Stimulated activated CD8-positive, alpha-beta memory T cell treated with anti-CD3 and anti-CD28 coated beads, Interleukin-15, amount 100 ng/mL, for 1 hour (primary cell): ENCODE results near the gene AKAP8L.
A peak's percentile ranks its signal among the peaks of the same experiment; 100 is the strongest.

ENCODE experiments used
- DNase-seq: peaks from one replicate; pipeline ENCODE4 v3.0.0-alpha.2; 2020; ENCODE audit warnings: low read depth

The AKAP8L gene, protein sequence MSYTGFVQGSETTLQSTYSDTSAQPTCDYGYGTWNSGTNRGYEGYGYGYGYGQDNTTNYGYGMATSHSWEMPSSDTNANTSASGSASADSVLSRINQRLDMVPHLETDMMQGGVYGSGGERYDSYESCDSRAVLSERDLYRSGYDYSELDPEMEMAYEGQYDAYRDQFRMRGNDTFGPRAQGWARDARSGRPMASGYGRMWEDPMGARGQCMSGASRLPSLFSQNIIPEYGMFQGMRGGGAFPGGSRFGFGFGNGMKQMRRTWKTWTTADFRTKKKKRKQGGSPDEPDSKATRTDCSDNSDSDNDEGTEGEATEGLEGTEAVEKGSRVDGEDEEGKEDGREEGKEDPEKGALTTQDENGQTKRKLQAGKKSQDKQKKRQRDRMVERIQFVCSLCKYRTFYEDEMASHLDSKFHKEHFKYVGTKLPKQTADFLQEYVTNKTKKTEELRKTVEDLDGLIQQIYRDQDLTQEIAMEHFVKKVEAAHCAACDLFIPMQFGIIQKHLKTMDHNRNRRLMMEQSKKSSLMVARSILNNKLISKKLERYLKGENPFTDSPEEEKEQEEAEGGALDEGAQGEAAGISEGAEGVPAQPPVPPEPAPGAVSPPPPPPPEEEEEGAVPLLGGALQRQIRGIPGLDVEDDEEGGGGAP

DNA sequence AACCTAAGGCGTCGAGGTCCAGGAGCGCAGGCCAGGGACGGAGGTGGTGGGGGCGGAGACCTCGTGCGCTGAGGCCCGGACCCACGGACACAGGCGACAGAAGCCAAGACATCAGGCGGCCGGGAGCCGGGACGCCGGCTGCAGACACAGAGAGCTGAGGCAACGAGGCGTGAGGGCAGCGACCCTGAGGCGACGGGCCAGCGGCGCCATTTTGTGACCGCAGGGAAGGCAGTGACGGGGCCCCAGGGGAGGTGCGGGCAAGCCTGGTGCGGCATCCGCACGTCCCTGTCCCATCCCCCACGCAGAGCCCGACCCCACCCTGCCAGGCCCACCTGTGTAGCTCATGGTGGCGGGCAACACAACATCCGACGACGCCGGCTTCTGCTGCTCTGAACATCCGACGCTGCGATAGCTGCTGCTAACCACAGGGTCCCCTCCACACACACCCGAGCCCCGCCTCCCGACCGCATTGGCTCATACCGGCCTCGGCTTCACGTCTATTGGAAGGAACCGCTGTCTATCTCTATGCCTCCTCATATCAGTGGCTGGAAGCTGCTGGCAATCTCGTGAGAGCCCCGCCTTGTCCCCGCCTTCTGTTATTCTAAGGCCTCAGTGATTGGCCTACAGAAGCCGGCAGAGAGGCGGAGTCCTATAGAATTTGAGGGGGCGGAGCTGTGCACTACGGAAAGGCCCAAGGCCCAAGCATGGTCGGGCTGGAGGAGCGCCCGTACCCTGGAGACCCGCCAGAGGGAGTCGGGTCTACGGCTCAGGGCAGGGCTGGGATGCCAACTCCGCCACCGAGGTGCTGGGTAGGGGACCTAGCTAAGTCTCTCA, at the start of gene AKAP8L:
AKAP8L (minus strand) TSS at position 410 of the 834 bp plus-strand sequence; CDS start at position 345, 65 bp downstream.
- peak; percentile 96 for DNase-seq

- no peak for DNase-seq
These were observed 49.0 kb upstream of the AKAP8L start for GRCh38 chr19:15467734-15468214.

- no peak for DNase-seq
These were observed 48.3 kb upstream of the AKAP8L start for GRCh38 chr19:15466851-15467733.

DNA sequence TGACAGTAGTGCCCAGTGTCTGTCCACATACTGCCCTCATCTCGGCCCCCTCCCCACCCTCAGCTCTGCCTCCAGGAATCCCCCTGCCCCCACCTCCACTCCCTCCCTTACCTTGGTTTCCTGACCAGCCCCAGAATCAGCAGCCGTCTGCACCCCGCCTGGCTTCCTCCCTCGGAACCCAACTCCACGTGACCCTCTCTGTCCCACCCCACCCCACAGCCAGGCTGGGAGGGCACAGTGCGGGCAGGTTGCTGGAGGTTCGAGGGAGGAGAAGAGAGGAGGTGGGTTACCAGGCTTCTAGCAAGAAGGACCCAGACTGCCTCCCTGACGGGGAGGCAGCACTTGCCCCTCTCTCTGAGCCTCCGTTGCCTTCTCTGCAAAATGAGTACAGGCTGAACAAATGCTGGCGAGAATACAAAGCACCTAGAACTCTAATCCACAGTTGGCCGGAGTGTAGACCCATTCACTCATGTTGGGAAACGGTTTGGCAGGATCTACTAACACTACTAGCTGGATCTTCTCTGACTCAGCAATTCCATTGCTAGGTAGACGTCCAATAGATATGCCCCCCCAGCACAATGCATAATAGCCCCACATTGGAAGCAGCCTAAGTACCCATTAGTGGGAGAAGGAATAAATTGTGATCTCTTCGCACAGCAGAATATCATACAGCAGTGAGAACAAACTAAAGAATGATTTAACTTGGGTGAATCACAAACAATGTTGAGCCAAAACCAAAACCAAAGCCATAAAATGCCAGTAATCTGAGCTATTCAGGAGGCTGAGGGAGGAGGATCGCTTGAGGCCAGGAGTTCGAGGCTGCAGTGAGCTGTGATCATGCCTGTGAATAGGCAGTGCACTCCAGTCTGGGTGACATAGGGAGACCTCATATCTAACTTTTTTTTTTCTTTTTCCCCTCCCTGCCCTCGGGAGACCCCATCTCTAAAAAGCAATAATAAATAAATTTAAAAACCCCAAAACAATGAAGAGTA, 45.9 kb upstream of the AKAP8L start, which contains the start of gene RASAL3:
RASAL3 (minus strand) TSS at position 151 of the 992 bp plus-strand sequence. CDS start 186 bp downstream, outside the sequence.
- DNase-seq: peak; percentile 49

- DNase-seq: peak; percentile 53
These were observed 45.1 kb upstream of the AKAP8L start for GRCh38 chr19:15463861-15464371.

- DNase-seq: no peak
These were observed 42.9 kb upstream of the AKAP8L start for GRCh38 chr19:15461694-15462093.

DNA sequence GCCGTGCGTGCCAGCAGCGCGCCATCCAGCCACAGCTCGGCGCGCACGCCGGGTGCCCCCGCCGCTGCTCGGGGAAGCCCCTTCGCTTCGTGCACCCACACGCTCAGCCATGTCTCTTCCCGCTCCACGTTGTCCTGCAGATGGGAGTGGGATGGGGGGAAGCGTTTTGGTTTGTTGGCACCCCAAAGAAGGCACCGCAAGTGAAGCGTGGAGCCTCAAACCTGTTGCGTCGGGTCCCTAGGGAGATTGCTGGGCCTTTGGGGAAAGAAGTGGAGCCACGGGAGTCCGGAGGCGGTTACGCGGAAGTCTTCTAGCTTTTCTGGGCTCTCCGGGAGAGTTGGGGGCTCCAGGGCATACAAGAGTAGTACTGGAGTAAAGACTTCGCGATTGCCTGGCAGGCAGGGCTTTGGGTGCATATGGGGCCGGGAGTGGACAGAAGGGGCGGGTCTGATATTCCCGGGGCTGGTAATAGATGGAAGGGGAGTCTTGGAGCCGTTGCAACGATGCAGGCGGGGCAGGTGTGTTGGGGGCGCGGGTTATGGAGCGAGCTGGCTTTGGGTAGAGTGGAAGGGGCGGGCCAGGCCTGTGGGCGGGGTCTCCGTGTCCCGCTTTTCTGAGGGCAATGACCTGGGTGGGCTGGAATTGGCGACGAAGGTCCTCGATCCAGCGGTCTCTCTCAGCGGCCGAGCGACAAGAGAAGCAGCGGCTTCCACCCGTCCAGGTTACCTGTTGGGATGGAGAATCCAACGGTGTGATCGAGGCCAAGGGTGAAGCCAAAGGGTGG, 39.1 kb upstream of the AKAP8L start:
- DNase-seq: no peak

DNA sequence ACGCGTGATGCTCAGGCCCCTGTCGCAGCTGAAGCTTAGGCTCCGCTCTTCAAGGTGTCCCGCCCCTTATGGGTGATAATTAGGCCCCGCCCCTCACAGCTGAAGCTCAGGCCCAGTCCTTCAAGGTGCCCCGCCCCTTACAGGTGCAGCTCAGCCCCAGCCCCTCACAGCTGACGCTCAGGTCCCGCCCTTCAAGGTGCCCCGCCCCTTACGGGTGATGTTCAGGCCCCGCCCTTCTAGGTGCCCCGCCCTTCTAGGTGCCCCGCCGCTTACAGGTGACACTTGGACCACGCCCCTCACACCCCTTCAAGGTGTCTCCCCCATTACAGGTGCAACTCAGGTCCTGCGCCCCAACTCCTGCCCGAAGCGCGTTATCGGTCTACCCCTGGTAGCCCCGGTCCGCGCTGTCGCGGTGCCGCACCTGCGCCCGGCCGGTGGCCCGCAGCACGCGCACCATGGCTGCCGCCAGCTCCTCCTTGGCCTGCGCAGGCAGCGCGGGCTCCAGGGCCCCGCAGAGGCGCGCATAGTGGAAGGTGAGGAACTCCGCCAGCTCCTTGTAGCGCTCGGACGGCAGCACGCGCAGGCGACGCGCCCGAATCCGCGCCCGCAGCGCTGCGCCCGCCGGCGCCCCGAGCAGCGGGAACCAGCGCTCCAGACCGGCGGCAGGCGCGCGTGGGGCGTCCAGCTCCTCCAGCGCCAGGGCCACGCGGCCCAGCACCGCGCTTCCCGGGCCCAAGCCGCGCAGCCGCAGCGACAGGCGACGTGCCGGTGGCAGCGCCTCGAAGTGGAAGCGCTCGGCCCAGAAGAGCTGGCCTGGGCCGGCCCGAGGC, 38.3 kb upstream of the AKAP8L start:
- no peak for DNase-seq

DNA sequence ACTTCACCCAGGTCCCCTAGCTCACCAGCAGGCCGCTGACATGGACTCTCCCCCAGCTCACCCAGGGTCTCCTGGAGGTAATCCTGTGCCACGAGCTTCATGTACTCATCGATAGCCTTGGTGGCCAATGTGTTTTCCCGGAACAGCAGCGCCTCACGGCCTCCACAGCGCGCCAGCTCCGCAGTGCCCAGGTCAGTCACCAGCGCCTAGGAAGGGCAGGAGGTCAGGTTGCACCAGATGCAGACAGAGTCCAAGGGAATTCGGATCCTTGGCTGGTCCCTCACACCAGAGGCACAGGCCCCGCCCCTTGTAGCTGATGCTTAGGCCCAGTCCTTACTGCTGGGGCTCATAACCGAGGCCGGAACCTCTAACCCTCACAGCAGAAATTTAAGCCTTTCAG, 37.7 kb upstream of the AKAP8L start:
- DNase-seq: no peak

GRCh38 chr19:15455996-15456395, 37.2 kb upstream of the AKAP8L start:
- no peak for DNase-seq

DNA sequence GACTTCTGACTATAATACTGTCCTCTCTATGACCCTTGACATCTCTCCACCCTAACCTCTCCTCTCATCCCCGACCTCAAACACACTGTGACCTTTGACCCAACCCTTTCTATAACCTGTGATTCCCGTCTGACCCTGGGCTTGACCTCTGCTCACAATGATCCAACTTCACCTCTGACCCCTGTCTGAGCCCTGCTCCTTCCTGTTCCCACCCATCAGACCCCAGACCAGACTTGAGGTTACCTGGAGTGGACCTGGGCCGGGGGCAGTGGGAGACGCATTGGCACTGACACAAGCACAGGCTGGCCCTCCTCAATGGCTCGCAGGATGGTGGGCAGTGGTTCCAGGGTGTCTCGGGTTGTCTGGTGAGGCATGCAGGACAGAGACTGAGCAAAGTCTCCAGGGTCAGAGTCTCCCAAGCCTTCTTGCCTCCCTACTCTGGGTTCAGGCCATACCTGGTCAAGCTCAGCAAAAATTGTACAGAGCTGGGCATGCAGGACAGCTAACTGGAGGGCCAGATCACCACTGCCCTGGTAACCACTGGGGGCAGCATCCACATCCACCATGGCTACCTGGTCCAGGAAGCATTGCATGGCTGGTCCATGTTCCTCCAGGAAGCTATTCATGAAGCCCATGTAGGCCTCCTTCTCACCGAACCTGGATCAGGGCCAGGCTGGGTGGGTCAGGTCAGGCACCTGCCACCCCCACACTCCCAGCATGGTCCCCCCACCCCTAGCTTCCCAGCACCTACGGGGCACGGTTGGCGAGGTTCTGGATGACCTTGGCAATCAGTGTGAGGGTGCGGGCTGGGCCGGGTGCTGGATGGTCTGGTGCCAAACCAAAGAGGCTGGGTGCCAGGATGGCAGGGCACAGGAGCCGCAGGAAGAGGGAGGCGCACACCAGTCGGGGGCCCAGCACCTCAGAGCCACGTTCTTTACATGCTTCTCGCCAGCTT, 35.4 kb upstream of the AKAP8L start:
- DNase-seq: no peak

- no peak for DNase-seq
These were observed 34.3 kb upstream of the AKAP8L start for GRCh38 chr19:15453091-15453578.

DNA sequence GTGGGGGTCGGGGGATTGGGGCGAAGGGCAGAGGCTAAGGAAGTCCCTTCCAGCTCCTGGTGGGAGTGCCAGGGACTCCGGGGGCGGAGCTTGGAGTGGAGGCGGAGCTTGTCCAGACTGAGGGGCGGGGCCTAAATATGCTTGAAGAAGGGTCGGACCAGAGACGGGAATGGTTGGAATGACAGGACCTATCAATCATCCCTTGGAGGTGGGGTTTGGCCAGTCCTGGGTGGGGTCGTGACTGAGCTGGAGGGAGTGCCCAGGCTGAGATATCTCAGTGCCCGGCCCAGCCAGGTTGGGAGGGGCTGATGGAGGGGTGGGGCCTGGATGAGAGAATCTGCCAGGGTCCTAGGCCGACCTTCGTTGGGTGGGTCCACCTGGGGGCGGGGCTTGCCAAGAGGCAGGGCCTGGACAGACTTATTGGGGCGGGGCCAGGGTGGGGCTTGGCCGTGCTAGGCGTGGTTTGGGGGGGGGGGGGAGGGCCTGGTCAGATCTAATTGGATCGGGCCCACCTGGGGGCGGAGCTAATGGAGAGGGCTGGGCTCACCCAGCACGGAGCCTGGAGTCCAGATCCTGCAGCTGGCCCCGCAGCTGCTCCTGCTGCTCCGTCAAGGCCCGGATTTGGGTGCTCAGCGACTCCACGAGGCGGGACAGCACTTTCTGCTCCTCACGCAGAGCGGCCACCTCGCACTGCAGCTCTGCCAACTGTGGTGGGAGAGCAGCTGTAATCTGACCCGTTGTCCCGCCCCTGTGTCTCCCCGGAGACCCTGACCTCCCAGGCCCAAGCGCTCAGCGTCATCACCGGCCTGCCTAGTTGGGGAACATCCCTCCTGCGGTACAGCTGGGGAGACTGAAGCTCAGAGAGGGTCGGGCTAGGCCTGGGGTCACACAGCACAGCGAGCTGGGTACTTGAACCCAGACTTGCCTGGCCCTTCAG, 33.6 kb upstream of the AKAP8L start:
- no peak for DNase-seq

- DNase-seq: no peak
These were observed 31.7 kb upstream of the AKAP8L start for GRCh38 chr19:15450528-15450890.
